ENCODE data around the gene LGI1. TPM values are rescaled to one million over a fixed set of nuclear protein-coding genes. Genes with fewer than 3 reads are reported as not detected.

Gene LGI1
- total RNA-seq, 1 donor from 2014 or later: not detected

DNA sequence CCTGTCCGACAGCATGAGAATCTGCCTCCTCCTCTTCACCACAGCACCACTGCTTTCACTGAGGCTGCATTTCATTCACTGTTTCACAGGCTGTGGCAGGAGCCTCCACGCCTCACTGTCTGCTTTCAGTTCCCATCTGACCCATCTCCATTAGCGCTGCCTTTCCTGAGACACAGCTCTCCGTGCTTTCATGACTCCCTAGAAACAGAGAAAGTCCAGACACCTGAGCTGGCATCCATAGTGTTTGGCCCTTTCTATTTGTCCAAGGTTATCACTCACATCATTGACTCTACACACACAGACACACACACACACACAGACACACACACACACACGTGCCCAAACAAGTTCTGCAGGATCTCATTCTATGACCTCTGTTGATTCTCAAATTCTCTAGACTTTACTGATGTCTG lies 5.2 kb downstream of the LGI1 start:
- peak; percentile 41 for DNase-seq (ENCODE audit: low read depth)
- peak; percentile 28 for FAIRE-seq
- TF ChIP-seq, protein P1, sequence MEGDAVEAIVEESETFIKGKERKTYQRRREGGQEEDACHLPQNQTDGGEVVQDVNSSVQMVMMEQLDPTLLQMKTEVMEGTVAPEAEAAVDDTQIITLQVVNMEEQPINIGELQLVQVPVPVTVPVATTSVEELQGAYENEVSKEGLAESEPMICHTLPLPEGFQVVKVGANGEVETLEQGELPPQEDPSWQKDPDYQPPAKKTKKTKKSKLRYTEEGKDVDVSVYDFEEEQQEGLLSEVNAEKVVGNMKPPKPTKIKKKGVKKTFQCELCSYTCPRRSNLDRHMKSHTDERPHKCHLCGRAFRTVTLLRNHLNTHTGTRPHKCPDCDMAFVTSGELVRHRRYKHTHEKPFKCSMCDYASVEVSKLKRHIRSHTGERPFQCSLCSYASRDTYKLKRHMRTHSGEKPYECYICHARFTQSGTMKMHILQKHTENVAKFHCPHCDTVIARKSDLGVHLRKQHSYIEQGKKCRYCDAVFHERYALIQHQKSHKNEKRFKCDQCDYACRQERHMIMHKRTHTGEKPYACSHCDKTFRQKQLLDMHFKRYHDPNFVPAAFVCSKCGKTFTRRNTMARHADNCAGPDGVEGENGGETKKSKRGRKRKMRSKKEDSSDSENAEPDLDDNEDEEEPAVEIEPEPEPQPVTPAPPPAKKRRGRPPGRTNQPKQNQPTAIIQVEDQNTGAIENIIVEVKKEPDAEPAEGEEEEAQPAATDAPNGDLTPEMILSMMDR (IDR thresholded peaks at IDR 0.05; ENCODE audit: insufficient read depth, low read length, severe bottlenecking): no peak
- H3K4me3 ChIP-seq (ENCODE audit: low read depth, low read length): no peak overlapping the region
- H3K27me3 ChIP-seq (ENCODE audit: control insufficient read depth, insufficient read depth, low read length): peaks cover 3% of the 10 kb centered on the region
- no peaks in the 10 kb centered on the region for H3K36me3 ChIP-seq (ENCODE audit: control insufficient read depth, insufficient read depth, low read length)

DNA sequence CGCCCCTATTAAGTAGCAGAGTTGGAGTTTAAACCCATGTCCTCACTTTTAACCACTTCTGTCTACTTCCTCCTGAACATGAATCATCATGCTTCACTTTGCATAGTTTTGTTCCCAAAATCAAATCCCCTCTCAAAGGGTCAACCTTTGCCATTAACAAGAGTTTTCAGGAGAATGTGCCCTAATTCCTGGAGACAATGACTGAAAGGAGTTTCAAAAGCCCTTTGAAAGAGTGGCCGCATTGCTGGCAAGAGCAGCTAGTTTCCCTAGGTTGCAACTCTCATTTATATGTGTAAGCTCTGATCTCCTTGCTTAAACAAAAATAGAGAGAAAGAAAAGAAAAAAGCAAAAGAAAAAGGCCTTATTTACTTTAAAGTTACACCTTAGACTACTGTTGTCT lies 9.2 kb downstream of the LGI1 start:
- TF ChIP-seq, protein P1 (IDR thresholded peaks at IDR 0.05; ENCODE audit: insufficient read depth, low read length, severe bottlenecking): no peak
- H3K27me3 ChIP-seq (ENCODE audit: control insufficient read depth, insufficient read depth, low read length): peaks cover 3% of the 10 kb centered on the region
- no peak overlapping the region for H3K4me3 ChIP-seq (ENCODE audit: low read depth, low read length)
- DNase-seq (ENCODE audit: low read depth) (no peak), FAIRE-seq (no peak)
- H3K36me3 ChIP-seq (ENCODE audit: control insufficient read depth, insufficient read depth, low read length): no peaks in the 10 kb centered on the region

DNA sequence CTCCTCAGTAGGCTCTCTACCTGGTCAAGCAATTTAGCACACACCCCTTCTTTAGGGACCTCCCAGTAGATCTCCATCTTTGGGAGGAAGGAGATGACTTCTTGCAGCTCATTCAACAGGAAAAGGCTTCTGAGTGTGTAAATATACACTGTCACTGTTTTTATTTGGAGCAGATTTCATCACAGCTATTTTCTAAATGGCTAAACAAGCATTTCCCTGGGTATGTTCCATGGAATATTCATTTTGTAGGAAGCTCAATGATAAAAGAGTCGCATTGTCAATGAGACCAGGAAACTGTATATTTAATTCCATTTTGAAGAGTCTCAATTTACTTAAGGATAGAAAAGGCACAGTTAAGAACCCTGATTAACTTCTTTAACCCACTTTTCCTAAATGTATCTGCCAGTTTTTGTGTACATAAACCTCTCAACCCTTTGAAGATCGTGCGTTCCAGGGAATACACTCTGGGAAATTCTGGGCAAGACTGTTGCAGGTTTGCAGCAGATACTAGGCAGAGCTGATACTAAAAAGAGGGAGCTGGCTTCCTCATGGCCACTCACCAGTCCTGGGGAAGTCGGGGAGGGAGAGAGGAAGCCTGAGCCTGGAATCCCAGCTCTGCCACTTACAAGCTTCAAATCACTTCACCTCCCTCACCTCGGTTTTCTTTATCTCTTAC lies 10.1 kb downstream of the LGI1 start:
- TF ChIP-seq, protein P1 (IDR thresholded peaks at IDR 0.05; ENCODE audit: insufficient read depth, low read length, severe bottlenecking): no peak
- FAIRE-seq (no peak), DNase-seq (ENCODE audit: low read depth) (no peak)
- no peaks in the 10 kb centered on the region for H3K36me3 ChIP-seq (ENCODE audit: control insufficient read depth, insufficient read depth, low read length)
- H3K27me3 ChIP-seq (ENCODE audit: control insufficient read depth, insufficient read depth, low read length): peaks cover 3% of the 10 kb centered on the region
- H3K4me3 ChIP-seq (ENCODE audit: low read depth, low read length): no peak overlapping the region

DNA sequence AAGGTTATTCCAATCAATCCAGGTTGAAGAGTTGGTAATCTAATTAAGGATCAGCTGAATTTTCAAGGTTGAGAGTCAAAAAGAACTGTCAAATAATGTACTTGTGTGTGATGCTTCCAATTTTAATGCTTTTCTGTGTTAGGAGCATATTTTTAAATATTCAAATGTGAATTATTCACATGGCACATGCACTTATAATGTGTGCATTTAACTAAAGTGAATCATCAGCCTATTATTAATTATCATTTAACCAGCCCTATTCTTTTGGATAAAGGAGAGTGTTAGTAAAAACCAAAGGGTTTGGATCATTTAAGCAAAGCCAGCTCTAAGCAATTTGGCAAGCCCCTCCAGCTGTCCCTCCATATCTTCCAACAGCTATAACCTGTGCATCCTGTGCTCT lies 11.2 kb downstream of the LGI1 start:
- Histone ChIP-seq H3K27me3 (ENCODE audit: control insufficient read depth, insufficient read depth, low read length) (peaks cover 5% of the 10 kb centered on the region), H3K36me3 (ENCODE audit: control insufficient read depth, insufficient read depth, low read length) (no peaks in the 10 kb centered on the region), H3K4me3 (ENCODE audit: low read depth, low read length) (no peak overlapping the region)
- no peak for FAIRE-seq
- TF ChIP-seq, protein P1 (IDR thresholded peaks at IDR 0.05; ENCODE audit: insufficient read depth, low read length, severe bottlenecking): no peak
- DNase-seq (ENCODE audit: low read depth): no peak

DNA sequence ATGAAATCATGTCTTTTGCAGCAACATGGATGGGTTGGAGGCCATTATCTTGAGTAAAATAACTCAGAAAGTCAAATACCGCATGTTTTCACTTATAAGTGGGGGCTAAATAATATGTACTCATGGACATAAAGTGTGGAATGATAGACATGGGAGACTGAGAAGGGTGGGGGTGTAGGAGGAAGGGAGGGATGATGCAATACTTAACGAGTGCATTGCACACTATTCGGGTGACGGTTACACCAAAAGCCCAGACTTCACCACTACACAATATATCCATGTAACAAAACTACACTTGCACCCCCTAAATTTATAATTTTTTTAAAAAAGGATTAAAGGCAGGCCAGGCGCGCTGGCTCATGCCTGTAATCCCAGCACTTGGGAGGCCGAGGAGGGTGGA lies 13.6 kb downstream of the LGI1 start:
- no peak overlapping the region for H3K4me3 ChIP-seq (ENCODE audit: low read depth, low read length)
- no peak for DNase-seq (ENCODE audit: low read depth)
- peaks cover 5% of the 10 kb centered on the region for H3K27me3 ChIP-seq (ENCODE audit: control insufficient read depth, insufficient read depth, low read length)
- no peaks in the 10 kb centered on the region for H3K36me3 ChIP-seq (ENCODE audit: control insufficient read depth, insufficient read depth, low read length)
- no peak for FAIRE-seq
- TF ChIP-seq, protein P1 (IDR thresholded peaks at IDR 0.05; ENCODE audit: insufficient read depth, low read length, severe bottlenecking): no peak

DNA sequence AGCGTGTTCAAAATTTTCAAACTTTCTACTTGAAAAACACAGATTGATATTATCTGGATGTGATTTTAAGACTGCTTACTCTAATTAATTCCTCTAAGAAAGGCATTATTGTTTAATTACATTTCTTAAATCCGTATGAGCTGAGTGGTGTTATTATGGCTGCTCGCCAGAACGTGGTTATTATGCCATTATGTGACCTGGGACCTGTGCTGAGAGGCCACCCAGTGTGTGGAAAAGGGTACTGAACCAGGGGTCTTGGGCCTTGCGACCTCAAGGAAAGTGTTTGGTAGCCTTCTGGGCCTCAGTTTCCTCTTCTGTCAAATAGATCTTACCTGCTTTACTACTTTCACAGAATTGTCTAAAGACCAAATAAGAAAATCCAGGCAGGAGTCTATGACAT lies 15.4 kb downstream of the LGI1 start:
- TF ChIP-seq, protein P1 (IDR thresholded peaks at IDR 0.05; ENCODE audit: insufficient read depth, low read length, severe bottlenecking): no peak
- no peak for DNase-seq (ENCODE audit: low read depth)
- H3K27me3 ChIP-seq (ENCODE audit: control insufficient read depth, insufficient read depth, low read length): peaks cover 5% of the 10 kb centered on the region
- no peak for FAIRE-seq
- no peaks in the 10 kb centered on the region for H3K36me3 ChIP-seq (ENCODE audit: control insufficient read depth, insufficient read depth, low read length)
- H3K4me3 ChIP-seq (ENCODE audit: low read depth, low read length): no peak overlapping the region

Data from bronchial epithelial cell (primary cell).